Measurements from ENCODE around the gene SLC12A6. TPM values are rescaled to one million over a fixed set of nuclear protein-coding genes. Genes with fewer than 3 reads are reported as not detected.
"Not testable (repeated sequence)": the region's sequence is repeated elsewhere in the genome, so short reads cannot be mapped to it uniquely, and the experiment has no call there.

SLC12A6 gene
- total RNA-seq, 1 donor from 2014 or later, result 74.4 TPM

- TF ChIP-seq CTCF (IDR thresholded peaks at IDR 0.05), result no peak
- ChIA-PET CTCF (interaction anchor here (0.8 kb wide), 1 partner anchor 9 kb away, joined by 4 read pairs; the partner anchor contains the start of gene LPCAT4), POLR2A (no interaction called here)
- ATAC-seq (ENCODE audit: low read depth), result no peak
- no peak for DNase-seq
- no peaks in the 10 kb centered on the region for H3K27me3 Mint-ChIP-seq
- H3K36me3 Mint-ChIP-seq (ENCODE audit: low read depth), result peaks cover 57% of the 10 kb centered on the region
- no peaks in the 10 kb centered on the region for H3K9me3 Mint-ChIP-seq
- H3K4me1 Mint-ChIP-seq, result peaks cover 2% of the 10 kb centered on the region
- no peak overlapping the region for H3K4me3 Mint-ChIP-seq
- intact Hi-C loops (cut with micrococcal nuclease), result no loop called here
- H3K27ac Mint-ChIP-seq, result no peak overlapping the region
These were observed 20.8 kb upstream of the SLC12A6 start for GRCh38 chr15:34358367-34358766.

- Mint-ChIP-seq H3K27me3 (no peaks in the 10 kb centered on the region), H3K4me1 (no peaks in the 10 kb centered on the region), H3K9me3 (no peaks in the 10 kb centered on the region), H3K36me3 (ENCODE audit: low read depth) (peaks cover 51% of the 10 kb centered on the region), H3K4me3 (no peak overlapping the region), H3K27ac (no peak overlapping the region)
- ChIA-PET POLR2A (interaction anchor here (0.6 to 0.7 kb wide), 2 partner anchors 11 to 14 kb away, joined by 3 to 7 read pairs; partner anchors contain the start of gene NUTM1), CTCF (no interaction called here)
- ATAC-seq (ENCODE audit: low read depth), result no peak
- no peak for TF ChIP-seq CTCF (IDR thresholded peaks at IDR 0.05)
- no peak for DNase-seq
- intact Hi-C loops (cut with micrococcal nuclease), result no loop called here
These were observed 20.1 kb upstream of the SLC12A6 start for GRCh38 chr15:34357653-34358052.

- no peak for DNase-seq
- Mint-ChIP-seq H3K27ac (no peak overlapping the region), H3K9me3 (no peaks in the 10 kb centered on the region), H3K4me1 (no peaks in the 10 kb centered on the region), H3K27me3 (no peaks in the 10 kb centered on the region), H3K4me3 (no peak overlapping the region), H3K36me3 (ENCODE audit: low read depth) (peaks cover 38% of the 10 kb centered on the region)
- POLR2A ChIA-PET, result interaction anchor here (1.2 kb wide), 1 partner anchor 11 kb away, joined by 5 read pairs; no protein-coding TSS in a partner anchor
- no peak for TF ChIP-seq CTCF (IDR thresholded peaks at IDR 0.05)
- CTCF ChIA-PET, result no interaction called here
- no peak for ATAC-seq (ENCODE audit: low read depth)
- intact Hi-C loops (cut with micrococcal nuclease), result no loop called here
These were observed 17.7 kb upstream of the SLC12A6 start for GRCh38 chr15:34355241-34355640.

GRCh38 chr15:34354286-34354685 is 16.7 kb upstream of the SLC12A6 start:
- Mint-ChIP-seq H3K27ac (no peak overlapping the region), H3K9me3 (no peaks in the 10 kb centered on the region), H3K27me3 (no peaks in the 10 kb centered on the region), H3K4me3 (no peak overlapping the region), H3K36me3 (ENCODE audit: low read depth) (peaks cover 31% of the 10 kb centered on the region), H3K4me1 (no peaks in the 10 kb centered on the region)
- ATAC-seq (ENCODE audit: low read depth), result no peak
- intact Hi-C loops (cut with micrococcal nuclease), result no loop called here
- no peak for DNase-seq
- ChIA-PET POLR2A (no interaction called here), CTCF (no interaction called here)
- no peak for TF ChIP-seq CTCF (IDR thresholded peaks at IDR 0.05)

GRCh38 chr15:34353627-34354026 is 16.0 kb upstream of the SLC12A6 start:
- DNase-seq (no peak), ATAC-seq (ENCODE audit: low read depth) (no peak)
- peaks cover 26% of the 10 kb centered on the region for H3K36me3 Mint-ChIP-seq (ENCODE audit: low read depth)
- no peak for TF ChIP-seq CTCF (IDR thresholded peaks at IDR 0.05)
- H3K4me1 Mint-ChIP-seq, result no peaks in the 10 kb centered on the region
- H3K9me3 Mint-ChIP-seq, result no peaks in the 10 kb centered on the region
- ChIA-PET CTCF (no interaction called here), POLR2A (no interaction called here)
- intact Hi-C loops (cut with micrococcal nuclease), result no loop called here
- H3K27me3 Mint-ChIP-seq, result no peaks in the 10 kb centered on the region
- H3K4me3 Mint-ChIP-seq, result no peak overlapping the region
- no peak overlapping the region for H3K27ac Mint-ChIP-seq

- H3K4me3 Mint-ChIP-seq; CTCF ChIA-PET; H3K4me1 Mint-ChIP-seq; H3K9me3 Mint-ChIP-seq; intact Hi-C loops (cut with micrococcal nuclease); ATAC-seq (ENCODE audit: low read depth); DNase-seq; H3K27me3 Mint-ChIP-seq; H3K27ac Mint-ChIP-seq; POLR2A ChIA-PET: not testable (repeated sequence)
- H3K36me3 Mint-ChIP-seq (ENCODE audit: low read depth), result peaks cover 22% of the 10 kb centered on the region
These were observed 15.4 kb upstream of the SLC12A6 start for GRCh38 chr15:34352996-34353395.
